ENCODE results near the gene EFCAB14.
"Not testable (repeated sequence)": the region's sequence is repeated elsewhere in the genome, so short reads cannot be mapped to it uniquely, and the experiment has no call there.

Gene EFCAB14

DNA sequence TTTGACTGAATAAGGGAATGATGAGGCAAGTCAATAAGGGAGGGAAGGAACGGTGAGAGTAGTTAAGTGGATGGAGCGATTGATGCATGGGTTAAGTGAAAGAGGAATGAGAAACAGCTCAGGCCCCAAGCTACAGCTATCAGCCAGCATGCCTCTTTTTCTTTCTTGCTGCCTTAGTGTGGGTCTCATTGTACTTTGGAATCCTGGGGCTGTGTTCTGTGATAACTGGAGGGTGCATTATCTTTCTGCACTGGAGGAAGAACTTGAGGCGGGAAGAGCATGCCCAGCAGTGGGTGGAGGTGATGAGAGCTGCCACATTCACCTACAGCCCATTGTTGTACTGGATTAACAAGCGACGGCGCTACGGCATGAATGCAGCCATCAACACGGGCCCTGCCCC, 46.2 kb downstream of the EFCAB14 start:
- POLR2A ChIA-PET = no interaction called here
- TF ChIP-seq BHLHE40 (IDR thresholded peaks at IDR 0.05; ENCODE audit: borderline replicate concordance) (no peak), SUZ12 (IDR thresholded peaks at IDR 0.05) (no peak), ZNF384 (IDR thresholded peaks at IDR 0.05) (no peak), FOXK2 (IDR thresholded peaks at IDR 0.05) (no peak), ELF4 (IDR thresholded peaks at IDR 0.05) (no peak), TARDBP (IDR thresholded peaks at IDR 0.05) (no peak), FOXA1 (IDR thresholded peaks at IDR 0.05) (no peak), LEF1 (IDR thresholded peaks at IDR 0.05; ENCODE audit: borderline replicate concordance) (no peak), PKNOX1 (IDR thresholded peaks at IDR 0.05) (no peak)
- CTCF ChIA-PET = interaction anchor here (0.7 kb wide), 1 partner anchor 36 kb away, joined by 4 read pairs; no protein-coding TSS in a partner anchor
- no peak for DNase-seq (ENCODE audit: extremely low spot score)

DNA sequence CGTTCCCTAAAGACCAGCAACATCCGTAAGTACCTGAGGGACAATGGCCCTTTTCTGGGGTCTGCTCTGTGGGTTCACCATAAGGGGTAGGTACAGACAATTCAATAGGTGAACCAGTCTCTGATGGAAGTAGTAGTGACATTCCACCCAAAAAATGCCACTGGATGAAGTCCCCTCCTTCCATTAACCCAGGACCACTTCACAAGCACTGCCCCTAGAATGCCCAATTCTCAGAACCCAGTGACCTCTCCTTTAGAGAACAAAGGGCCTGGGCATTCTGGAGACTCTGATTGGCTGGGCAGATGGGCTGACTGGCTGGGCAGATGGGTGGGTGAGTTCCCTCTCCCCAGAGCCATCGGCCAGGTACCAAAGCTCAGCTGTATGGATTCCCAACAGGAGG, 47.4 kb downstream of the EFCAB14 start, which contains the start of gene TEX38:
Gene TEX38 (plus strand): TSS at position 301 of the 400 bp plus-strand sequence. CDS start 81 bp downstream, at position 382.
- DNase-seq (ENCODE audit: extremely low spot score) = no peak
- POLR2A ChIA-PET = interaction anchor here (0.8 kb wide), 1 partner anchor 9 kb away, joined by 4 read pairs; no protein-coding TSS in a partner anchor
- no peak for TF ChIP-seq L3MBTL2 (conservative IDR thresholded peaks at IDR 0.05)
- TF ChIP-seq HDGF (IDR thresholded peaks at IDR 0.05; ENCODE audit: borderline replicate concordance) = no peak
- no peak for TF ChIP-seq CTBP1 (IDR thresholded peaks at IDR 0.05; ENCODE audit: borderline replicate concordance)
- no peak for TF ChIP-seq SP1 (IDR thresholded peaks at IDR 0.05)
- TF ChIP-seq LEF1 (IDR thresholded peaks at IDR 0.05; ENCODE audit: borderline replicate concordance) = no peak
- TF ChIP-seq FOXA1 (IDR thresholded peaks at IDR 0.05) = no peak
- TF ChIP-seq FOXK2 (IDR thresholded peaks at IDR 0.05) = no peak
- CTCF ChIA-PET = no interaction called here

- ChIA-PET POLR2A (no interaction called here), CTCF (no interaction called here)
Measured at GRCh38 chr1:46670134-46670533, 48.8 kb downstream of the EFCAB14 start.

GRCh38 chr1:46667782-46668760, 50.8 kb downstream of the EFCAB14 start, which contains the start of gene ATPAF1:
TSS of gene ATPAF1 (minus strand) at chr1:46668364. CDS start at chr1:46668322, 42 bp downstream.
- ChIA-PET POLR2A (interaction anchor here (0.7 to 1.6 kb wide), 10 partner anchors 9 to 511 kb away, joined by 3 to 5 read pairs (median 4); partner anchors contain the start of gene EFCAB14), CTCF (no interaction called here)
- DNase-seq (ENCODE audit: extremely low spot score) = peak; percentile 89
- no peak for TF ChIP-seq PKNOX1 (IDR thresholded peaks at IDR 0.05)
- TF ChIP-seq ARNT (IDR thresholded peaks at IDR 0.05) = peak; percentile 81
- no peak for TF ChIP-seq FOXK2 (IDR thresholded peaks at IDR 0.05)
- TF ChIP-seq FOXM1 (IDR thresholded peaks at IDR 0.05; ENCODE audit: borderline replicate concordance) = peak; percentile 78
- TF ChIP-seq L3MBTL2 (conservative IDR thresholded peaks at IDR 0.05) = peak; percentile 85
- TF ChIP-seq LEF1 (IDR thresholded peaks at IDR 0.05; ENCODE audit: borderline replicate concordance) = peak; percentile 80; the same call in 1 of the 2 replicates
- TF ChIP-seq NFRKB (IDR thresholded peaks at IDR 0.05) = no peak

More at GRCh38 chr1:46670134-46670533, 48.8 kb downstream of the EFCAB14 start:
- no peak for TF ChIP-seq BHLHE40 (IDR thresholded peaks at IDR 0.05; ENCODE audit: borderline replicate concordance)
- no peak for TF ChIP-seq HDGF (IDR thresholded peaks at IDR 0.05; ENCODE audit: borderline replicate concordance)
- no peak for TF ChIP-seq FOXK2 (IDR thresholded peaks at IDR 0.05)
- DNase-seq (ENCODE audit: extremely low spot score) = no peak

DNA sequence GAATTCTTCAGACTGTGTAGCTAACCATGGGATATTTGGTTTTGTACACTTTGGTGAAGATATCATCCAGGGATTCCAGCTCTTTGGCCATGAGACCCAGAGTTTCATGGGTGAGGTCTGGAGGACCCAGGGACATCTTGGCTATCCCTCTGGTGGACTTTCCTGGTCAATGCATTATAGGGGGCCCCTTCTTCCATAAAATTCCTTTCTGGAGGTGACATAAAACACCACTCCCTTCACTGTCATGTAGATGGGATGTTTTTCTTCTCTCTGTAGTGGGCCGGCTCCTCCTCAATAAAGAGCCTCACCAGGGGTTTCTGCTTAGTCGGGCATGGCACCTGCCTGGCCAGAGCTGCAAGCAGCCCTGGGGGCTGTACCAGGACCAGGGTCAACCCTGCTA, 52.9 kb downstream of the EFCAB14 start:
- ChIA-PET CTCF (no interaction called here), POLR2A (no interaction called here)
- no peak for DNase-seq (ENCODE audit: extremely low spot score)
- no peak for TF ChIP-seq FOXM1 (IDR thresholded peaks at IDR 0.05; ENCODE audit: borderline replicate concordance)
- no peak for TF ChIP-seq BHLHE40 (IDR thresholded peaks at IDR 0.05; ENCODE audit: borderline replicate concordance)

GRCh38 chr1:46662919-46663318, 56.0 kb downstream of the EFCAB14 start:
- CTCF ChIA-PET; DNase-seq (ENCODE audit: extremely low spot score); POLR2A ChIA-PET: not testable (repeated sequence)

GRCh38 chr1:46660116-46660515, 58.8 kb downstream of the EFCAB14 start:
- POLR2A ChIA-PET; CTCF ChIA-PET; DNase-seq (ENCODE audit: extremely low spot score): not testable (repeated sequence)

DNA sequence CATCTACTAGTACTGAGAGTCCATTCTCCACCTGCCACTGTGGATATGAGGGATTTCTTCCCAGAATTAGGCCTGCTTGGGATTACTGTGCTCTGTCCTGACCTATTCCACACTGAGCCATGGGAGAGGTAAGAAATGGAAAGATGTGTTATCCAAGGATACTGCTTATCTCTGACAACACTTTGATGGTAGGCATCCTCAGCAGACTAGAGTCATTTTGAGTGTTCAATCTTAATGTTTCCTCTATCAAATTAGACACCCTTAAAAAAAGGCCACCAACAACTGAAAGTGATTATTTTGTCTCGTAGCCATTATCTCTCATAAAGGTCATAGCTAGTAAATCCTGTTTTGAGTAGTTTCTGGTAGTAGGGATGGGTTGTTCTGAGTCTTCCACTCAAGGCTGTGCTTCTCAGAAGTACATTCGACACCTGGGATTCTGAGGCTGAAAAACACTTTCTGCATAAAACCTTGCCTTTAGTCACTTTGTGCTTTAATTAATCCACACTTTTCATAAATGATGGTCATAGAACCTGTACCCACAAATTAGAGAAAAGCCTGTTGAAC, 59.5 kb downstream of the EFCAB14 start:
- ChIA-PET POLR2A (interaction anchor here (1.1 kb wide), 1 partner anchor 8 kb away, joined by 3 read pairs; no protein-coding TSS in a partner anchor), CTCF (no interaction called here)
- DNase-seq (ENCODE audit: extremely low spot score) = no peak
- TF ChIP-seq HDGF (IDR thresholded peaks at IDR 0.05; ENCODE audit: borderline replicate concordance) = no peak
- no peak for TF ChIP-seq ZNF384 (IDR thresholded peaks at IDR 0.05)
- TF ChIP-seq LEF1 (IDR thresholded peaks at IDR 0.05; ENCODE audit: borderline replicate concordance) = no peak
- TF ChIP-seq NFRKB (IDR thresholded peaks at IDR 0.05) = no peak
- TF ChIP-seq BHLHE40 (IDR thresholded peaks at IDR 0.05; ENCODE audit: borderline replicate concordance) = no peak
- no peak for TF ChIP-seq CTBP1 (IDR thresholded peaks at IDR 0.05; ENCODE audit: borderline replicate concordance)
- TF ChIP-seq TARDBP (IDR thresholded peaks at IDR 0.05) = no peak
- no peak for TF ChIP-seq ARNT (IDR thresholded peaks at IDR 0.05)
- no peak for TF ChIP-seq FOXM1 (IDR thresholded peaks at IDR 0.05; ENCODE audit: borderline replicate concordance)
- TF ChIP-seq FOXK2 (IDR thresholded peaks at IDR 0.05) = no peak
- no peak for TF ChIP-seq ELF4 (IDR thresholded peaks at IDR 0.05)
- TF ChIP-seq SUZ12 (IDR thresholded peaks at IDR 0.05) = no peak
- TF ChIP-seq FOXA1 (IDR thresholded peaks at IDR 0.05) = no peak
- TF ChIP-seq L3MBTL2 (conservative IDR thresholded peaks at IDR 0.05) = no peak
- no peak for TF ChIP-seq PKNOX1 (IDR thresholded peaks at IDR 0.05)
- no peak for TF ChIP-seq SP1 (IDR thresholded peaks at IDR 0.05)
